SU-DHL-6 (cell line): ENCODE data around the gene SFT2D2.

Source experiments
- EZH2phosphoT487 ChIP-seq: fragments of 200-600 bp; sonication (generic), shearing (Covaris generic); conservative IDR thresholded peaks from 2 replicates; pipeline ENCODE4 v1.6.1; 2018; ENCODE audit warnings: mild to moderate bottlenecking, antibody characterized with exemption, low read length, moderate library complexity, mixed read lengths
- TF ChIP-seq, protein P1 (sequence below): fragments of 200-600 bp; sonication (generic); IDR thresholded peaks from one replicate; pipeline ENCODE4 v1.5.1; 2017; ENCODE audit warnings: antibody characterized with exemption, mild to moderate bottlenecking, low read length, moderate library complexity; ENCODE audit not compliant: insufficient read depth, poor library complexity, severe bottlenecking

DNA sequence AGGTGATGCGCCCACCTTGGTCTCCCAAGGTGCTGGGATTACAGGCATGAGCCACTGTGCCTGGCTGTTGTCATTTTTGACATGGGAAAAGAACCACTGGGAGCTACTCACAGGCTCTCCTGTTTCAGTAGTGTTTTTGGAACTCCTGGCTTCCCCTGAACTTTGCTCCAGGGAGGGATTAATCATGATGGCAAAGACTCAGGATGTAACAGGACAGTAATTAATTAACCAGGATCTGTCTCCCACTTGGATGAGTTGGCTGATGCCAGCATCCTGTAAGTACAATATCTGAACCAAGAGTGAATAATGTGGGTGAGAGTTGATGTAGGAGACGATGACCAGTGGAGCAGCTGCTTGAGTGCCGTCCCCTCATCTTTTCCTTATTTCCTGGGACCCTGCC, 4.9 kb downstream of the SFT2D2 start:
- TF ChIP-seq, protein P1, sequence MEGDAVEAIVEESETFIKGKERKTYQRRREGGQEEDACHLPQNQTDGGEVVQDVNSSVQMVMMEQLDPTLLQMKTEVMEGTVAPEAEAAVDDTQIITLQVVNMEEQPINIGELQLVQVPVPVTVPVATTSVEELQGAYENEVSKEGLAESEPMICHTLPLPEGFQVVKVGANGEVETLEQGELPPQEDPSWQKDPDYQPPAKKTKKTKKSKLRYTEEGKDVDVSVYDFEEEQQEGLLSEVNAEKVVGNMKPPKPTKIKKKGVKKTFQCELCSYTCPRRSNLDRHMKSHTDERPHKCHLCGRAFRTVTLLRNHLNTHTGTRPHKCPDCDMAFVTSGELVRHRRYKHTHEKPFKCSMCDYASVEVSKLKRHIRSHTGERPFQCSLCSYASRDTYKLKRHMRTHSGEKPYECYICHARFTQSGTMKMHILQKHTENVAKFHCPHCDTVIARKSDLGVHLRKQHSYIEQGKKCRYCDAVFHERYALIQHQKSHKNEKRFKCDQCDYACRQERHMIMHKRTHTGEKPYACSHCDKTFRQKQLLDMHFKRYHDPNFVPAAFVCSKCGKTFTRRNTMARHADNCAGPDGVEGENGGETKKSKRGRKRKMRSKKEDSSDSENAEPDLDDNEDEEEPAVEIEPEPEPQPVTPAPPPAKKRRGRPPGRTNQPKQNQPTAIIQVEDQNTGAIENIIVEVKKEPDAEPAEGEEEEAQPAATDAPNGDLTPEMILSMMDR = no peak
- TF ChIP-seq EZH2phosphoT487 = no peak
